ENCODE results near the gene NOD2.

- TF ChIP-seq POLR2AphosphoS5 (IDR thresholded peaks at IDR 0.05; ENCODE audit: insufficient read depth in 1 of 2, low read depth in 1 of 2) (no peak), POLR2A (IDR thresholded peaks at IDR 0.05) (no peak)
Measured at GRCh38 chr16:50752471-50753235, 59.2 kb downstream of the NOD2 start.
